ENCODE results near the gene ATP9B.
"Not testable (repeated sequence)": the region's sequence is repeated elsewhere in the genome, so short reads cannot be mapped to it uniquely, and the experiment has no call there.

The ATP9B gene

DNA sequence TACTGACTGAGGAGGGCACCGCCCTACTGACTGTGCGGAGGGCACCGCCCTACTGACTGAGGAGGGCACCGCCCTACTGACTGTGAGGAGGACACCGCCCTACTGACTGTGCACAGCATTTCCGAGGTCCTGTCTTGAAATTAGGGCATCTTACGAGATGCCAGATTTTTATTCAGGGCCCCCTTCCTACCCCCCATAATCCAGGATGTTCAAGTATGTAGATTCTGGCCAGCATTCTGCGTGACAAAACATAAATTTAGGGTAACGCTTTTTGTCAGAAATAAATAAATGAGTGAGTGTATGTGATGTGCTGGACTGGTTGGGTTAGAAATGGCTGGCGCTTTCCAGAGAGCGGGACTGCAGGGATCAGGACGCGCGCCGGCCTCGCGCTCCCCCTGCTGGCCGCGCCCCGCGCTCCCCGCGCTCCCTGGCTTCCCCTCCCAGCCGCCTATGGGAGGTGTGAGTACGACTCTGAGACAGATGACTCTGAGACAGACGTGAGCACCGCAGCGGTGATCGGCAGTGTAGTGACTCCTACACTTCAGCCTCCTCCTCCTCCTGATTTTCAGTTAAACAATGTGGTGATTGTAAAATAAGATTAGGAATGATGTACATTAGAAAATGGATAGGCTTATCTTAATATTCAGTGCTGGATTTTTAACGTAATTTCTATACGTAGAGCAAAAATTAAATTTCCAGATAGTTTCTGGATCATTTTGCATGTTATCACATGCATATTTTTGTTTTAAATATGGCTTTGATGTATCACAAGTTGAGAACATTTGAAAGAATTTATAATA, 177.3 kb downstream of the ATP9B start:
- peak; percentile 89 for DNase-seq

DNA sequence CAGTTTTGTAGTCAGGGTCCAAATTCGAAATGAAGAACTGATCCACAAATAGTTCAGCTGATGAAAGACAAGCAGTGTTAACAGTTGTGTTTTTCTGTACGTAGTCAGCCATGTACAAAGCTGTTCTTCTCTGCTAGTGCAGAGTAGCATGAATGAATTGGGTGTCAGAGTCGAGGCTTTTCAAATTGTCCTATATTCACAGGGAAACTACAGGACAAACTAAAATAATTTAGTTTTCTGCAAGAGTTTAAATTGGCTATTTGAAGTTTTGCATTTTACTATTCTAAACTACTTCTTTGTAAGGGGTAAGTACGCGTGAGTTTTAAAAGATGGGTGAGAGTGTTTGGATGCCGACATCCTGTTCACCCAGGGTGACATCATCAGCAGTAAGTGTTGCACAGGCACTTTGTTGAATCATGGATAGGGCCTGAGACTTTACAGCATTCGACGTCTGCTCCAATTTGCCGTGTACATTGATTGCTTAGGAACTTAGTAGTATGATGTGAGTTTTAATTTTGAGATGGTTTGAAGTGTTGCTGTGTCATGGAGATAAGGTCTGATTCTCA, 179.4 kb downstream of the ATP9B start:
- no peak for DNase-seq

- DNase-seq, result no peak
Observed at GRCh38 chr18:79250301-79250981, 181.2 kb downstream of the ATP9B start.

DNA sequence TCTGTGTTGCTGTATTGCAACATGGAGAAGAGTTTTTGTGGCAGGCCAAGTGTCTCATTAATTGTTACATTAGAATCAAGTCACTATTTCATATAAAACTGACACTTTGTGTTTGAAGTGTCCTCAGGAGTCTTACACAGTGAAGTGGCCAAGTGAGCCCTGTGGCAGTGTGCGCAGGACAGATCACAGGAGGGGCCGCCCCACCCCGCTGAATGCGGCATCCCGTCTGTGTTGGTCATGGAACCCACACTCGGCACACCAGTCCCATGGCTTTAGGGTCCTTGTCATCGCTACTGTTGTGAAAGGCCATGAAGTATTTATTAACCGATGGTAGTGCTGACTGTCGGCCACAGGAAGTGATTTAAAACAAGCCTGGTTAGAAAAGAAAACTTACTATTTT, 181.8 kb downstream of the ATP9B start:
- DNase-seq, result no peak

DNA sequence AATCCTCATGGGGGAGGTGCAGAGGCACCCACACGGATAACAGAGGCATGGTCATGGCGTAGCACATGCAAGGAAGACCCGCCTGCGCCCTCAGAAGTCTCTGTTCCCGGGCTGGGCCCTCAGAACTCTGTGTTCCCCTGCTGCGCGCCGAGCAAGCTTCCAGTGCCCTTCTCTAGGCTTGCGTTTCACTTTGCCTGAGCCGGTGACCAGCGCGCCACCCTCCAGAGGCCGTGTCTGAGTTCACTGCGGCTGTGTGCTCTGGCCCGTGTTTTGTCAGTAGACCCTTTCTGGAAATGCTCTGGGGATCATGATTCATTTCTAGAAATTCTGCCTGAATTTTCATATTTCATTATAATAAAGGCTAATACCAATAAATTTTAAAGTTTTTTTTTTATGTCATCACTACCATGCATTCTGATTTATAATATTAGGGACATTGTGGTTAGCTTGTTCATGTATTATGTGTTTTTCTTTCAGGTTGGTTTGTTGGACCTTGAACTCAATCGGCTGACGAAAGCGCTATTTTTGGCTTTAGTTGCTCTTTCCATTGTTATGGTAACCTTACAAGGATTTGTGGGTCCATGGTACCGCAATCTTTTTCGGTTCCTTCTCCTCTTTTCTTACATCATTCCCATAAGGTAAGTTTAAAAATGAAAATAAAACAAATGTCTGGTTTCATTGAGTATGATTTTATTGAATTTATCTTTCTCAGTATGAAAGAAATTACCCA, 183.9 kb downstream of the ATP9B start:
- no peak for DNase-seq

DNA sequence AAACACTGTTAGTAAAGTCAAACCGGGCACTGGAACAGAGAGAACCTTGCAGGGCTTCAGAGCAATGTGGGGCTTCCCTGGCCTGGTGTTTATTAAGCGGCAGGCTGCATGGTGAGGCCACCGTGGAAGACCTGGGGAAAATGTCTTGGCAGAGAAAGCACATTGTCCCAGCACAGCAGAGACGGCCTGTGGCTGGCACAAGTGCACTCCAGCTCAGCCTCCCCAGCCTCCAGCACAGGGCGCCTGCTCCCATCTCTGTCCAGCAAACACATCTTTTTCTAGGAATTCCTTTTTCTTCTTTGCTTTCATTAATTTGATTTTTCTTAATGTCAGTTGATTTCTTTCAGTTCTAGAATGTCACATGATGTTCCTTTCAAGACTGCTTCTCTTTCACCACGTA, 188.3 kb downstream of the ATP9B start:
- no peak for DNase-seq

- no peak for DNase-seq
Observed at GRCh38 chr18:79258447-79258846, 189.3 kb downstream of the ATP9B start.

GRCh38 chr18:79259218-79259617, 190.0 kb downstream of the ATP9B start:
- DNase-seq, result no peak

DNA sequence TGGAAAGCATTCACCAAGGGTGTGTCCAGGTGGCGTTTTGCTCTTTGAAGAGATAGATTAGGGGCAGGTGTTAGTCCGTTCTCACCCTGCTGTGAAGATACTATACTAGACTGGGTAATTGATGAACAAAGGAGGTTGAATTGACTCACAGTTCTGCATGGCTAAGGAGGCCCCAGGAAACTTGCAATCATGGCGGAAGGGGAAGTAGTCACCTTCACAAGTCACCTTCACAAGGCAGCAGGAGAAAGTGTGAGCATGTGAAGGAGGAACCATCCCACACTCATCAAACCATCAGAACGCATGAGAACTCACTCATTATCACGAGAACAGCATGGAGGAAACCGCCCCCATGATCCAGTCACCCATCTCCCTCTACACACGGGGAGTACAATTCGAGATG, 190.8 kb downstream of the ATP9B start:
- DNase-seq, result no peak

DNA sequence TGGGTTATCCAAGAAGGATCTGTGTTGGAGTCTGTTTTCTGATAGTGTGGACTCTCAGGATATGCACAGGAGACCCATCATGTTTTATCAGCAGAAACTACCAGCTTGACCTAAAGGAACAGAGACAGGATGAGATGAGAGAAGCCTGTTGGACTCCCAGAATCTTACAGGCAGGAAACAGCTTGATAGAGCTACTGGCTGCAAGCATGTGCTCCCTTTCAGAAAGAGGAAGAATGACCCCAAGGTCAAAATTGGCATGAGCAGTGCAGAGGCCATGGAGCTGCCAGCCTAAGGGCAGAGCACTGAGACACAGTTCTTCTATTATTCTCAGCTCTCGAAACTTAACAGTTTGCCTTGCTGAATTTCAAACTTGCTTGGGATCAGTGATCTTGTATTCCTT, 191.3 kb downstream of the ATP9B start:
- DNase-seq, result no peak

GRCh38 chr18:79265068-79265467, 195.9 kb downstream of the ATP9B start:
- not testable (repeated sequence) for DNase-seq

GRCh38 chr18:79271812-79272211, 202.6 kb downstream of the ATP9B start:
- DNase-seq, result not testable (repeated sequence)

- DNase-seq, result no peak
Observed at GRCh38 chr18:79272916-79273315, 203.7 kb downstream of the ATP9B start.

- DNase-seq, result no peak
Observed at GRCh38 chr18:79274823-79275222, 205.6 kb downstream of the ATP9B start.

GRCh38 chr18:79275461-79275860, 206.3 kb downstream of the ATP9B start:
- no peak for DNase-seq

DNA sequence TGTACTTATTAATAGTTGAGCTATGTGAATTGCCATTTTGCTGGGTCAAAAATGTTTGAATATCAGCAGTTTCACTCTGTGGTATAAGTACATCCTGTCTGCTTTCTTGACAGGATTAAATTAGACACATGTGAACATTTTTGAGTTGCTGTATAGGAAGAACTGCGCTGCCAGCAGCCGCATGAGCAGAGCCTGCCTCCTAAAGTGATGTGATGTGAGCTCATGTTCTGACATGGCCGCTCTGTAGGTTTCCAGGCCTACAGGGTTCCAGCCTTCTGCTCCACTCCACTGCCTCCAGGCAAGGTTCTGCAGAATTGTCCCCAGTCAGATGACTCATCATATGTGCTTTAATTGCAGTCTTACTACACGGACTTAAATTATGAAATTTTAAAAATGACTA, 206.8 kb downstream of the ATP9B start:
- DNase-seq, result no peak

- DNase-seq, result no peak
Observed at GRCh38 chr18:79278896-79279295, 209.7 kb downstream of the ATP9B start.

GRCh38 chr18:79283131-79283810, 214.1 kb downstream of the ATP9B start:
- no peak for DNase-seq

GRCh38 chr18:79283929-79284328, 214.7 kb downstream of the ATP9B start:
- DNase-seq, result no peak

GRCh38 chr18:79285191-79285590, 216.0 kb downstream of the ATP9B start:
- not testable (repeated sequence) for DNase-seq

- not testable (repeated sequence) for DNase-seq
Observed at GRCh38 chr18:79290409-79290808, 221.2 kb downstream of the ATP9B start.

DNA sequence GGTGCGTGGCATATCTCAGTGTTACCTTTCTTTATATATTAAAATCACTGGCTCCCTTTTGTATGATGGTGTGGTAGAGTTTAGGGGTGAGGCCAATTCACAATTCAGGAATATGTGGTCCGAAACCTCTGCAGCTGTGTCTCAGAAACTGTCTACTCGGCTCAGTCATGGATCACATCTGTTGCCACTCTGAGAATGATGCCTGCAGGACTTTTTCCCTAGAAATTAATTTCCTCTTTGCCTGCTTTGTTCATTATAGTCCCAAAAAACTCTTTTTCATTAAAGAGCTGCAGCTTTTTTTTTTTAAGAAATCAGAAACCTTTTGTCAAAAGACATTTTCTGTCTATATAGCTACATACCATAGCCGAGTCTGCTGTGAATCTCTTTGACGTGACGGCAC, 221.7 kb downstream of the ATP9B start:
- no peak for DNase-seq

DNA sequence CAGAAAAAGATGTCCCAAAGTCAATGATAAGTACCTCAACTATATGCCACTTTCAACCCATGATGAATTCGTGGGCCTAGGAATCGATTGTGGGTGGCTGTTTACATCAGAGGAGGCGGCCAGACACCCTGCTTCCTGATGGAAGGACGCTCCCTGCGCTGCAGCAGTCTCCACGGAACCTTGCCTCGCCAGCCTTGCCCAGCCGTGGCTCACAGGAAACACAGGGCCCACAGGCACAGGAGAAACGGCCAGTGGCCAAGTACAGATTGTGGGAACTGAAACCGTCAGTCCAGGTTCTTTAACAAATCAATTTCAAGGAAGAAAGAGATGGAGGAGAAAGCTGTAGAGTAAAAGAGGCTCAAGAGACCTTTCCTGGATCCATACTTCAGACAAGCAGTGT, 225.0 kb downstream of the ATP9B start:
- no peak for DNase-seq

All from activated CD8-positive, alpha-beta memory T cell treated with anti-CD3 and anti-CD28 coated beads, Interleukin-2, amount 50 U/mL, for 48 hours (primary cell).